ENCODE data around the gene OTOL1.
"Not testable (repeated sequence)": the region's sequence is repeated elsewhere in the genome, so short reads cannot be mapped to it uniquely, and the experiment has no call there.

The OTOL1 gene

DNA sequence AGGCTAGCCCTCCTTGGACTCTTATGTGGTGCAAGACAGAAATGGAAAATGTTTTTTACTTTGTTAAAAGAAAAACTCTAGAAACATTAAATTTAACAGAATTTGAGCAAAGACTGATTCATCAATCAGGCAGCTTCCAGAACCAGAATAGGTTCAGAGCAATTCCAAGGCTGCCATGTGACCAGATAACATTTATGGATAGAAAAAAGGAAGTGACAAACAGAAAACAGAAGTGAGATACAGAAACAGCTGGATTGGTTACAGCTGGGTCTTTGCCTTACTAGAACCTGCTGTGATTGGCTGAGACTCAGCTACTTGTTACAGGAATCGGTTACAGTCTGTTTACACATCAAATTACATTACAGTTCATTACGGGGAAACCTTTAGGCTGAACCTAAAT, 22.5 kb upstream of the OTOL1 start:
- H3K4me3 ChIP-seq (ENCODE audit: low read length): no peak overlapping the region
- no peak for DNase-seq (ENCODE audit: low read depth)
- TF ChIP-seq, protein P1, sequence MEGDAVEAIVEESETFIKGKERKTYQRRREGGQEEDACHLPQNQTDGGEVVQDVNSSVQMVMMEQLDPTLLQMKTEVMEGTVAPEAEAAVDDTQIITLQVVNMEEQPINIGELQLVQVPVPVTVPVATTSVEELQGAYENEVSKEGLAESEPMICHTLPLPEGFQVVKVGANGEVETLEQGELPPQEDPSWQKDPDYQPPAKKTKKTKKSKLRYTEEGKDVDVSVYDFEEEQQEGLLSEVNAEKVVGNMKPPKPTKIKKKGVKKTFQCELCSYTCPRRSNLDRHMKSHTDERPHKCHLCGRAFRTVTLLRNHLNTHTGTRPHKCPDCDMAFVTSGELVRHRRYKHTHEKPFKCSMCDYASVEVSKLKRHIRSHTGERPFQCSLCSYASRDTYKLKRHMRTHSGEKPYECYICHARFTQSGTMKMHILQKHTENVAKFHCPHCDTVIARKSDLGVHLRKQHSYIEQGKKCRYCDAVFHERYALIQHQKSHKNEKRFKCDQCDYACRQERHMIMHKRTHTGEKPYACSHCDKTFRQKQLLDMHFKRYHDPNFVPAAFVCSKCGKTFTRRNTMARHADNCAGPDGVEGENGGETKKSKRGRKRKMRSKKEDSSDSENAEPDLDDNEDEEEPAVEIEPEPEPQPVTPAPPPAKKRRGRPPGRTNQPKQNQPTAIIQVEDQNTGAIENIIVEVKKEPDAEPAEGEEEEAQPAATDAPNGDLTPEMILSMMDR (IDR thresholded peaks at IDR 0.05; ENCODE audit: insufficient read depth, low read depth, low read length, missing control alignments): no peak

DNA sequence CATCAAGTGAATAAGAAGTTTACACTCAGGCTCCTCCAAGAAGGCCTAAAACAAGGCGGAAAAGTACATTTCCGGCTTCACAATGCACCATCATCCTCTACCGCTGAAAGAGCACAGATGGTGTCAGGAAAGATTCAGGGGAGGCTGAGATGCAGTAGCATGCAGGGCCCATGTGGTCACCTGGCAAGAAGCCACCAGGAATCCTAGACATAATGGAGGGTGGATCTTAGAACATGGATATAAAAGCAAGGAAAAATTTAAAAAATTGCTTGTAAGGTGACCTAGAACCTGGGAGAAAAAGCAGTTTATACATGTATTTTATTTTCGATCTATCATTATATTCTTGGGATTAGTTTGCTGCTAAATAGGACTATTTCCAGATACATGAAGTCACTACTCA, 21.9 kb upstream of the OTOL1 start:
- no peak for DNase-seq (ENCODE audit: low read depth)
- H3K4me3 ChIP-seq (ENCODE audit: low read length): no peak overlapping the region
- TF ChIP-seq, protein P1 (IDR thresholded peaks at IDR 0.05; ENCODE audit: insufficient read depth, low read depth, low read length, missing control alignments): no peak

DNA sequence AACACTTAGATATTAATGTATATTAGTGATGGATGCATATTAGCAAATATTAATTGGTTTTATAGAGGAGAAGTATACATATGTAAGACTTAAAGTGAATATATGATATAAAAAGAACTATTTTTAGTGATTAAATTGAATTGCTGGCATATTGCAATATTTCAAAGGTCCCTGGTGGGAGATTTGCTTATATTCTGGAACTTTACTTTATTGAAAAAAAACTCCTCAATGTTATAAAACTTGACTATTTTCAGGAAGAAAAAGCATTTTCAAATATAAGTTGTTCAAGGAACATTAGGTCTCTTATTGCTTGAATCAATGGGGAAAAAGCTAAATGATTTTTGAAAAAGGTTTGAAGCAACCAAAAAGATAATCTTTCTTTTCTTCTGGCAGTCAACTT, 21.4 kb upstream of the OTOL1 start:
- TF ChIP-seq, protein P1 (IDR thresholded peaks at IDR 0.05; ENCODE audit: insufficient read depth, low read depth, low read length, missing control alignments): no peak

DNA sequence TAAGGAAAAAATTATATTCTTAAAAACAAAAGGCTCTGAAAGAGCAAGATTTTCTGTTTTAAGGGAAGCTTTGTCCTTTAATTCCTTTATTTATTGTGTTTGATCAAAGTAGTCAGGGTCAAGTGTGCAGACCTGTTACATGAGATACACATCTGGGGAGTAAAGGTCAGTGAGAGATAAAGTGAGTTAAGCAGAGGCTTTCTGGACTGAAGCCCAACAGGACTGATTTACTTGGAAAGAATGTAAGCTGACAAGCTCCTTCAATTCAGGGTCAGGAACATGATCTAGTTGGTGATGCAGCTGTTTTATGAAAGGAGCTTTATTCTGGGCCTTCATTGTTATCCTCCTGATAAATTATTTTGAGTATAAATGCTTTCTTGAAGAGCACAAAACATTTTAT, 20.7 kb upstream of the OTOL1 start:
- TF ChIP-seq, protein P1 (IDR thresholded peaks at IDR 0.05; ENCODE audit: insufficient read depth, low read depth, low read length, missing control alignments): no peak
- peak; percentile 70 for DNase-seq (ENCODE audit: low read depth)
- no peak overlapping the region for H3K4me3 ChIP-seq (ENCODE audit: low read length)

More for the DNA sequence above, 21.4 kb upstream of the OTOL1 start:
- no peak overlapping the region for H3K4me3 ChIP-seq (ENCODE audit: low read length)
- no peak for DNase-seq (ENCODE audit: low read depth)

DNA sequence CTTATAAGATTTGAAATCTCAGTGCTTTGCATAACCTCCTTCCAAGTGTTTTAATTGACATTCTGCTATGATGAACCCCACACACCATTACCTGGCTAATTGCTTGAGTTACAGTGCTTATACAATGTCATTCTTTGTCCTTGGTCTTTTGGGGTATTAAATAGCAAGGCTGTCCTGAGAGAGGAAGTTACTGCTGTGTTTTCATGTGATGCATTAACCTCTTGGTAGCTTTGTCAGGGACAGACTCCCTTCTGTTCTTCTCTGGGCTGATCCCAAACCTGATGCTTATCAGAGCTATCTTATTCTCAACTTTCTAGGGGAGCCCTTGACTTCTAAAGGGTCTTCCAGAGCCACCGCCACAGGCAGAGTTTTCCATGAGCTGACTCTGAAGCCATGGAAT, 12.4 kb upstream of the OTOL1 start:
- H3K4me3 ChIP-seq (ENCODE audit: low read length): no peak overlapping the region
- TF ChIP-seq, protein P1 (IDR thresholded peaks at IDR 0.05; ENCODE audit: insufficient read depth, low read depth, low read length, missing control alignments): no peak
- no peak for DNase-seq (ENCODE audit: low read depth)

DNA sequence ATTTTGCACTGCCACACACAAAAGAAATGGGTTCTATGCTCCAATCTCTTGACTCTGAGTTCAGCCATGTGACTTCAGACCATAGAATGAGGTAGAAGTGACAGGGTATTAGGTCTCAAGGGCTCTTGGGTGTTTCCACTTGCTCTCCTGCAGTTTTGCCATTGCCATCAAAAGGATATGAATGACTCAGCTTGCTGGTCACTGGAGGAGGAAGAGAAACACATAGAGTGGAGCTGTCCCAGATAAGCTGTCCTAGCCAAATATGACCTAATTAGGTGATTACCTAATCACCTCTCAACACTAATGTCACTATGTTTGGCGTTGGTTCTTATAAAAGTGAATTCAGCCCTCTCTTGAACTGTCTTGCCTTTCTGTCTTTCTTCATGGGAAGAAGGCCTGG, 8.3 kb upstream of the OTOL1 start:
- not testable (repeated sequence) for H3K4me3 ChIP-seq (ENCODE audit: low read length)
- DNase-seq (ENCODE audit: low read depth): peak; percentile 3

DNA sequence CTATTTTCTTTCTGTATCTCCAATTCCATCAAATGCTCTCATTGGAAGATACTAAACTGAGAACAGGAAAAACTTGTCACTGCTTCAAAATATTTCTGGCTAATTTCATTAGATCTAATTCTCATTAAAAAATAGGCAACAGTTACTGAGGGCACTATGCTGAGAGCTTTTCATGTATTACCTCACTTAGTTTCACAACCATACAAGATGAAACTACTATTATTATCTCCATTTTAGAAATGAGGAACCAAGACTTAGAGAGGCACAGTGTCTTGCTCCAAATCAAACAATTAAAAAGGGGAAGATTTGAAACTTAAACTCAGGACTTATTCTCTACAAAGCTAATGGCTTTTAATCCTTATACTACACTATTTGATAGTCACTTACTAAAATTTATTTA, 7.2 kb upstream of the OTOL1 start:
- no peak overlapping the region for H3K4me3 ChIP-seq (ENCODE audit: low read length)
- TF ChIP-seq, protein P1 (IDR thresholded peaks at IDR 0.05; ENCODE audit: insufficient read depth, low read depth, low read length, missing control alignments): no peak

DNA sequence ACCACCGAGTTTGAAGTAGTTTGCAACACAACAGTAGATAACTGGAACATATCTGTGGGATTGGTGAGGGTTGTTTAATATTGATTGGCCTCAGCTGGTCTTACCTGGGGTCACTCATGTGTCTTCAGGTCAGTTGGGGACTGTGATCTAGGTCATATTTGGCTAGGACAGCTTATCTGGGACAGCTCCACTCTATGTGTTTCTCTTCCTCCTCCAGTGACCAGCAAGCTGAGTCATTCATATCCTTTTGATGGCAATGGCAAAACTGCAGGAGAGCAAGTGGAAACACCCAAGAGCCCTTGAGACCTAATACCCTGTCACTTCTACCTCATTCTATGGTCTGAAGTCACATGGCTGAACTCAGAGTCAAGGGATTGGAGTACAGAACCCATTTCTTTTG, 5.8 kb upstream of the OTOL1 start:
- H3K4me3 ChIP-seq (ENCODE audit: low read length); DNase-seq (ENCODE audit: low read depth): not testable (repeated sequence)

More for the DNA sequence above, 7.2 kb upstream of the OTOL1 start:
- DNase-seq (ENCODE audit: low read depth): no peak
